Epithelial cell of prostate (primary cell): ENCODE data around the gene PNLIPRP2.

Experiments
- DNase-seq: peaks from one replicate; pipeline ENCODE4 v3.0.0-alpha.2; 2011; ENCODE audit warnings: low read depth, low spot score
- H3K27ac ChIP-seq: fragments of 450-650 bp; 2 replicates; pipeline ENCODE4 v1.5.1; 2017; ENCODE audit warnings: mild to moderate bottlenecking

PNLIPRP2 gene

GRCh38 chr10:116674901-116675423 lies 54.2 kb downstream of the PNLIPRP2 start:
- DNase-seq = no peak
- H3K27ac ChIP-seq = no peak overlapping the region

- H3K27ac ChIP-seq = no peak overlapping the region
- no peak for DNase-seq
Observed at GRCh38 chr10:116676118-116676517, 55.4 kb downstream of the PNLIPRP2 start.

GRCh38 chr10:116676633-116677032 lies 55.9 kb downstream of the PNLIPRP2 start:
- no peak overlapping the region for H3K27ac ChIP-seq
- no peak for DNase-seq

- DNase-seq = no peak
- H3K27ac ChIP-seq = no peak overlapping the region
Observed at GRCh38 chr10:116679351-116679750, 58.6 kb downstream of the PNLIPRP2 start.

GRCh38 chr10:116683166-116683565 lies 62.4 kb downstream of the PNLIPRP2 start:
- H3K27ac ChIP-seq = no peak overlapping the region
- no peak for DNase-seq

- H3K27ac ChIP-seq = no peak overlapping the region
- DNase-seq = no peak
Observed at GRCh38 chr10:116683821-116684220, 63.1 kb downstream of the PNLIPRP2 start.

GRCh38 chr10:116684781-116685180 lies 64.0 kb downstream of the PNLIPRP2 start:
- DNase-seq = no peak
- no peak overlapping the region for H3K27ac ChIP-seq

GRCh38 chr10:116685807-116686206 lies 65.1 kb downstream of the PNLIPRP2 start:
- H3K27ac ChIP-seq = no peak overlapping the region
- DNase-seq = no peak

GRCh38 chr10:116686632-116687031 lies 65.9 kb downstream of the PNLIPRP2 start:
- no peak for DNase-seq
- no peak overlapping the region for H3K27ac ChIP-seq

- no peak overlapping the region for H3K27ac ChIP-seq
- DNase-seq = no peak
Observed at GRCh38 chr10:116687633-116688032, 66.9 kb downstream of the PNLIPRP2 start.

- DNase-seq = no peak
- no peak overlapping the region for H3K27ac ChIP-seq
Observed at GRCh38 chr10:116688241-116688711, 67.5 kb downstream of the PNLIPRP2 start.

GRCh38 chr10:116688741-116689495 lies 68.2 kb downstream of the PNLIPRP2 start:
- no peak overlapping the region for H3K27ac ChIP-seq

GRCh38 chr10:116689744-116690143 lies 69.0 kb downstream of the PNLIPRP2 start:
- DNase-seq = no peak
- no peak overlapping the region for H3K27ac ChIP-seq

More at GRCh38 chr10:116688741-116689495, 68.2 kb downstream of the PNLIPRP2 start:
- DNase-seq = no peak

GRCh38 chr10:116690356-116691322 lies 69.9 kb downstream of the PNLIPRP2 start:
- DNase-seq = no peak
- no peak overlapping the region for H3K27ac ChIP-seq

GRCh38 chr10:116691635-116692034 lies 70.9 kb downstream of the PNLIPRP2 start:
- DNase-seq = no peak
- no peak overlapping the region for H3K27ac ChIP-seq

GRCh38 chr10:116692225-116692624 lies 71.5 kb downstream of the PNLIPRP2 start:
- DNase-seq = no peak
- no peak overlapping the region for H3K27ac ChIP-seq

GRCh38 chr10:116694243-116694926 lies 73.6 kb downstream of the PNLIPRP2 start:
- DNase-seq = no peak

More at GRCh38 chr10:116694243-116694926, 73.6 kb downstream of the PNLIPRP2 start:
- H3K27ac ChIP-seq = no peak overlapping the region
